HCT116 (cell line): ENCODE results near the gene CSGALNACT2. TPM values are rescaled to one million over a fixed set of nuclear protein-coding genes. Genes with fewer than 3 reads are reported as not detected.

ENCODE experiments used
- ATAC-seq: fragments of 200-7000 bp; cut with Tn5 transposase; 2 replicates; pipeline ENCODE4 v1.9.1; 2020; ENCODE audit warnings: mild to moderate bottlenecking, moderate library complexity
- BruUV-seq: library from RNA; stranded (reverse); fragments of 400-500 nt; replicated peaks from 2 replicates; lab custom pipeline; 2021; lab: Mats Ljungman, UMichigan
- CTCF ChIA-PET: fragments of 300-600 bp; sonication (Branson Sonifier 250); formaldehyde crosslinking; loops from one replicate; lab custom pipeline; 2021; ENCODE audit warnings: antibody characterized with exemption; lab: Charles Lee
- POLR2A ChIA-PET: fragments of 300-600, 350-600 bp; sonication (Branson Sonifier 250); formaldehyde crosslinking; loops from one replicate; lab custom pipeline; 2021; ENCODE audit warnings: antibody characterized with exemption; lab: Charles Lee
- RAD21 ChIA-PET, 2 experiments: fragments of 300-600 bp; sonication (Branson Sonifier 250); formaldehyde crosslinking; loops; one replicate each; lab custom pipeline; 2023; ENCODE audit warnings: low total read pairs in 2 of 2; ENCODE audit not compliant: uncharacterized antibody in 2 of 2, unreplicated experiment in 2 of 2, low non-redundant PET in 1 of 2; lab: Charles Lee
- DNase-seq: peaks from one replicate; pipeline ENCODE4 v3.0.0-alpha.2; 2010; ENCODE audit warnings: low read depth, low spot score
- H2AFZ ChIP-seq: fragments of 200-600 bp; shearing (Covaris generic), sonication (generic); 2 replicates; pipeline ENCODE4 v1.6.1; 2017; ENCODE audit warnings: low read depth, mixed run types, mixed read lengths, antibody characterized with exemption, low read length; ENCODE audit not compliant: poor library complexity, severe bottlenecking
- H3K27ac ChIP-seq: 2 replicates; pipeline ENCODE4 v1.5.1; 2012; ENCODE audit warnings: low read depth, low read length
- H3K27me3 ChIP-seq: fragments of 200-600 bp; sonication (generic); 2 replicates; pipeline ENCODE4 v1.6.1; 2016; ENCODE audit warnings: mixed run types, low read length, mixed read lengths; ENCODE audit not compliant: insufficient read depth
- H3K36me3 ChIP-seq, 2 experiments: fragments of 200-500 bp in 1 of 2; fragments of 200-600 bp in 1 of 2; sonication (Bioruptor generic) in 1 of 2; sonication (generic) in 1 of 2; 2 replicates each; pipeline versions ENCODE4 v1.5.1 to v1.6.1; 2014 to 2016; ENCODE audit warnings: low read length in 2 of 2, inconsistent platforms in 1 of 2, mixed read lengths in 1 of 2, mixed run types in 1 of 2; ENCODE audit not compliant: insufficient read depth in 2 of 2, control insufficient read depth in 1 of 2
- H3K4me1 ChIP-seq, 2 experiments: fragments of 200-600 bp in 1 of 2; sonication (generic) in 1 of 2; 2 replicates each; pipeline versions ENCODE4 v1.5.1 to v1.6.1; 2012 to 2017; ENCODE audit warnings: low read length in 2 of 2, inconsistent platforms in 1 of 2, mild to moderate bottlenecking in 1 of 2, mixed read lengths in 1 of 2, mixed run types in 1 of 2, moderate library complexity in 1 of 2; ENCODE audit not compliant: insufficient read depth in 2 of 2, control insufficient read depth in 1 of 2
- H3K4me2 ChIP-seq: fragments of 200-600 bp; sonication (generic); 2 replicates; pipeline ENCODE4 v1.6.1; 2017; ENCODE audit warnings: mixed run types, low read length, mixed read lengths
- H3K4me3 ChIP-seq, 2 experiments: fragments of 200-600 bp in 1 of 2; sonication (generic) in 1 of 2; replicated peaks in 1 of 2; 2 replicates each; pipeline ENCODE4 v1.5.1; 2011 to 2016; ENCODE audit warnings: low read length in 2 of 2, control low read depth in 1 of 2, low read depth in 1 of 2, mild to moderate bottlenecking in 1 of 2, mixed read lengths in 1 of 2, mixed run types in 1 of 2
- H3K79me2 ChIP-seq: fragments of 200-600 bp; sonication (generic); 2 replicates; pipeline ENCODE4 v1.6.1; 2017; ENCODE audit warnings: mild to moderate bottlenecking, mixed run types, low read length, moderate library complexity, mixed read lengths; ENCODE audit not compliant: insufficient read depth
- H3K9ac ChIP-seq: fragments of 200-600 bp; sonication (generic); 2 replicates; pipeline ENCODE4 v1.6.1; 2016; ENCODE audit warnings: low read length, mixed read lengths
- H3K9me2 ChIP-seq: fragments of 200-600 bp; sonication (generic), shearing (Covaris generic); 2 replicates; pipeline ENCODE4 v1.6.1; 2017; ENCODE audit warnings: mixed run types, mild to moderate bottlenecking, moderate library complexity; ENCODE audit not compliant: insufficient read depth
- H3K9me3 ChIP-seq, 2 experiments: fragments of 200-500 bp in 1 of 2; fragments of 200-600 bp in 1 of 2; sonication (Bioruptor generic) in 1 of 2; sonication (generic) in 1 of 2; 2 replicates each; pipeline ENCODE4 v1.6.1; 2014 to 2017; ENCODE audit warnings: low read length in 2 of 2, mixed read lengths in 2 of 2, inconsistent platforms in 1 of 2, low read depth in 1 of 2, mild to moderate bottlenecking in 1 of 2, mixed run types in 1 of 2, moderate library complexity in 1 of 2; ENCODE audit not compliant: control insufficient read depth in 1 of 2, insufficient read depth in 1 of 2
- H4K20me1 ChIP-seq: fragments of 200-600 bp; sonication (generic), shearing (Covaris generic); 2 replicates; pipeline ENCODE4 v1.6.1; 2017; ENCODE audit warnings: mixed run types, mild to moderate bottlenecking, moderate library complexity; ENCODE audit not compliant: insufficient read depth
- CBX3 ChIP-seq: IDR thresholded peaks from 2 replicates; pipeline ENCODE4 v1.6.1; 2012; ENCODE audit warnings: low read depth
- ELF1 ChIP-seq: IDR thresholded peaks from 2 replicates; pipeline ENCODE4 v1.6.1; 2012; ENCODE audit warnings: low read depth, borderline replicate concordance
- EZH2phosphoT487 ChIP-seq: fragments of 200-600 bp; IDR thresholded peaks from 2 replicates; pipeline ENCODE4 v1.6.1; 2018; ENCODE audit warnings: antibody characterized with exemption, borderline replicate concordance
- FOSL1 ChIP-seq: IDR thresholded peaks from 2 replicates; pipeline ENCODE4 v1.6.1; 2012; ENCODE audit warnings: low read depth
- POLR2A ChIP-seq: IDR thresholded peaks from 2 replicates; pipeline ENCODE4 v1.7.0; 2011; ENCODE audit warnings: borderline replicate concordance; ENCODE audit not compliant: insufficient read depth, insufficient read length; ENCODE audit errors: extremely low read depth
- POLR2AphosphoS5 ChIP-seq: IDR thresholded peaks from 2 replicates; pipeline ENCODE4 v1.6.1; 2011; ENCODE audit warnings: mild to moderate bottlenecking, low read depth, low read length, moderate library complexity
- SIN3A ChIP-seq: IDR thresholded peaks from 2 replicates; pipeline ENCODE4 v1.6.1; 2012; ENCODE audit warnings: low read depth
- SP1 ChIP-seq: IDR thresholded peaks from 2 replicates; pipeline ENCODE4 v1.6.1; 2012; ENCODE audit warnings: low read depth
- SRF ChIP-seq: IDR thresholded peaks from 2 replicates; pipeline ENCODE4 v1.6.1; 2012; ENCODE audit warnings: low read depth
- TCF7L2 ChIP-seq: IDR thresholded peaks from 2 replicates; pipeline ENCODE4 v1.7.0; 2011; ENCODE audit warnings: borderline replicate concordance, inconsistent platforms; ENCODE audit not compliant: insufficient read depth, insufficient read length; ENCODE audit errors: extremely low read depth
- ZFX ChIP-seq: fragments of 450-650 bp; IDR thresholded peaks from 2 replicates; pipeline ENCODE4 v1.6.1; 2017
- ZNF274 ChIP-seq: fragments of 200-500 bp; sonication (Bioruptor generic); IDR thresholded peaks from 2 replicates; pipeline ENCODE4 v1.6.1; 2014; ENCODE audit warnings: mild to moderate bottlenecking, low read depth, low read length, inconsistent platforms
- intact Hi-C: fragments of 100-400 bp; cut with micrococcal nuclease; formaldehyde crosslinking; loops from 2 replicates; pipeline ENCODE4 v1.10.0; 2022
- total RNA-seq: library from RNA; stranded (reverse); gene quantifications from one replicate; pipeline ENCODE4 v1.2.1, GENCODE V29; 2021; ENCODE audit not compliant: unreplicated experiment
- TF ChIP-seq, protein P1 (sequence below), 3 experiments: fragments of 200-600 bp in 1 of 3; sonication (generic) in 1 of 3; IDR thresholded peaks in 2 of 3; conservative IDR thresholded peaks in 1 of 3; 2 replicates each; pipeline ENCODE4 v1.5.1; 2012 to 2017; ENCODE audit warnings: low read depth in 2 of 3, low read length in 2 of 3, antibody characterized with exemption in 1 of 3, borderline replicate concordance in 1 of 3, control low read depth in 1 of 3, mild to moderate bottlenecking in 1 of 3, mixed read lengths in 1 of 3, mixed run types in 1 of 3, moderate library complexity in 1 of 3; ENCODE audit not compliant: insufficient read depth in 1 of 3
- TF ChIP-seq, protein P2 (sequence below): IDR thresholded peaks from 2 replicates; pipeline ENCODE4 v1.6.1; 2012; ENCODE audit warnings: low read depth

Gene CSGALNACT2
- total RNA-seq, 1 experiment from 2014 or later = 9.9 TPM

DNA sequence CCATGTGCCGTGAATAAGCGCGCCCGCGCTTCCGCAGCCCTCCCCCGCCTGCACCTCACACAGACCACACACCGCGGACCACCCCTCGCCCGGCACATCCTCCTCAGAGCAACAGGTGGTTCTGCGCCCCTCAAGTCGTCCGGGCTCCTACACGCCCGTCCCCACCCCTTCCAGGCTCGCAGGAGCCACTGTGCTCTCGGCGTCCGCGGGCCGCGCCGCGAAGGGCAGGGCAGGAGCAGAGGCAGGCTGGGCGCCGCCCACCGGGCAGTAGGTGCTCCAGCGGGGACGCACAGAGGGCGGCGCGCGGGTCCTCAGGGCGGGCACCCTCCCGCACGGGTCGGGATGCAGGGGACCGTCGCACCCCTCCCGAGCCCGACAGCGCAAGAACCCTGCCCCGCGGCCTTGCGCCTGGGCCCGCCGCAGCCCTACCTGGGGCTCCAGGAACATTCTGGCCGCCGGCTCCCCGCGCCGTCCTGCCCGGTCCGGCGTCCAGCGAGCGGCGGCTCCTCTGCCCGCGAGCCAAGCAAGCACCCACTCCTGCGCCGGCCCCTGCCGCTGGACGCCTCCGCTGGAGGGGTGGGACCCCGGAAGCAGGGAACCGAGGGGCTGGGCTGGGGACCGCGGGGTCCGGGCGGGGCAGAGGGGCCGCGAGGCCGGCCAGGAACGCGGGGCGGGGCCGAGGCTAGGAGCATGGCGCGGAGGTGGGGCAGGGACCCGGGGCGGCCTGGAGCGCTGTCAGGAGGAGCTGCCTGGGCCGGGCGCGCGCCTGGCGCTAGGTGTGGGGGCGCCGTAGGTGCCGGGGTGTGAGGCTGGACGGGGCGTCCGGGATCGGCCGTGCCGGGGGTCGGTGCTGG is 91.2 kb downstream of the CSGALNACT2 start (continued):
- TF ChIP-seq, protein P1, sequence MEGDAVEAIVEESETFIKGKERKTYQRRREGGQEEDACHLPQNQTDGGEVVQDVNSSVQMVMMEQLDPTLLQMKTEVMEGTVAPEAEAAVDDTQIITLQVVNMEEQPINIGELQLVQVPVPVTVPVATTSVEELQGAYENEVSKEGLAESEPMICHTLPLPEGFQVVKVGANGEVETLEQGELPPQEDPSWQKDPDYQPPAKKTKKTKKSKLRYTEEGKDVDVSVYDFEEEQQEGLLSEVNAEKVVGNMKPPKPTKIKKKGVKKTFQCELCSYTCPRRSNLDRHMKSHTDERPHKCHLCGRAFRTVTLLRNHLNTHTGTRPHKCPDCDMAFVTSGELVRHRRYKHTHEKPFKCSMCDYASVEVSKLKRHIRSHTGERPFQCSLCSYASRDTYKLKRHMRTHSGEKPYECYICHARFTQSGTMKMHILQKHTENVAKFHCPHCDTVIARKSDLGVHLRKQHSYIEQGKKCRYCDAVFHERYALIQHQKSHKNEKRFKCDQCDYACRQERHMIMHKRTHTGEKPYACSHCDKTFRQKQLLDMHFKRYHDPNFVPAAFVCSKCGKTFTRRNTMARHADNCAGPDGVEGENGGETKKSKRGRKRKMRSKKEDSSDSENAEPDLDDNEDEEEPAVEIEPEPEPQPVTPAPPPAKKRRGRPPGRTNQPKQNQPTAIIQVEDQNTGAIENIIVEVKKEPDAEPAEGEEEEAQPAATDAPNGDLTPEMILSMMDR (IDR thresholded peaks at IDR 0.05 in 2 of 3, conservative IDR thresholded peaks at IDR 0.05 in 1 of 3; ENCODE audit: borderline replicate concordance in 1 of 3, insufficient read depth in 1 of 3, low read depth in 2 of 3, low read length in 2 of 3) = peak in 1 of 3 experiments; percentile 18; a peak in 1 of 6 replicates

DNA sequence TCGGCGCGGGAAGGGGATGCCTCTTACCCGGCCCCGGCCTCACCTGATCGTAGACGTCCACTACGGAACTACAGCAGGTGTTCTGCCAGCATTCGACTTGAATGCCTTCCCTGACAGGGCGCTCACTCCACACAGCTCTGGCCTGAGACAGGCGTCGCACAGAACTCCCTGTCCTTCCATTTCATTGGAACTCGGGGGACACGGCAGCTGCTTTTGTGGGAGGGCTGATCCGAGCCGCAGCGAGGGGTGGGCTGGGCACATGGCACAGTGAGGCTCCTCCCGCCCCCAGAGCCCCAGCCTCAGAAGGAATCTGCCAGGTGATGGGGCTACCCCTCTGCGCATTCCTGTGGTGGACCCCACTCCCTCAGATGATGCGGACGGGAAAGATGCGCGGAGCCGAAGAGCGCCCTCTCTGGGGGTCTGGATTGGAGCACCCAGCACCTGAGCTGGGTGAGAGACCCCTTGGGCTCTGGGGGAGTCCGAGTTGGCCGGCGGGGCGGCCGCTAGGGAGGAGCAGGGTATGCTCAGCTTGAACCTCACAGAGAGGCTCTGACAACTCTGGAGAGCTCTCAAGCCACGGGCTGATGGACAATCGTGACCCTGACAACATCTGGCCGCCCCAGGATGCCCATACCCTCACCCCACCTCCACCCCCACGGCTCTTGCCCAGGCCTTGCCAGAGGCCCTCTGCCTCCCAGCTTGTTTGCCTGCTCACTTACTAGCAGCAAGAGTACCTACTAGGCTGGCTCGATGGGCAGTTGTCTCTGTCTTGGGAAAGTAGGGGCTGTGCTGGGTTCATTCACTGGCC is 92.1 kb downstream of the CSGALNACT2 start:
- no peak overlapping the region for H2AFZ ChIP-seq
- peak overlapping the region; percentile 89 for H3K4me2 ChIP-seq
- H3K4me1 ChIP-seq = peaks cover 6 to 15% of the 10 kb centered on the region in 2 experiments; a peak in 2 of 4 replicates
- no peaks in the 10 kb centered on the region for H3K9me2 ChIP-seq
- no peaks in the 10 kb centered on the region for H3K27me3 ChIP-seq
- CTCF ChIA-PET = interaction anchor here (0.7 to 1.5 kb wide), 3 partner anchors 25 to 29 kb away, joined by 3 to 5 read pairs (median 3); no protein-coding TSS in a partner anchor
- peak overlapping the region; percentile 51 for H3K9ac ChIP-seq
- DNase-seq (no peak), ATAC-seq (0 out of 2 replicates have a peak, but pooled peaks have one; percentile 1)
- no peaks in the 10 kb centered on the region for H4K20me1 ChIP-seq
- H3K36me3 ChIP-seq = no peaks in the 10 kb centered on the region
- POLR2A ChIA-PET = no interaction called here
- BruUV-seq = no TSS peak
- intact Hi-C loops = no loop called here
- H3K4me3 ChIP-seq = peak overlapping the region in 1 of 2 experiments; percentile 65; a peak in 2 of 4 replicates
- no peak overlapping the region; the same call in 1 of the 2 replicates for H3K27ac ChIP-seq
- H3K79me2 ChIP-seq = no peaks in the 10 kb centered on the region
- H3K9me3 ChIP-seq = no peaks in the 10 kb centered on the region
- RAD21 ChIA-PET = no interaction called here
- TF ChIP-seq CBX3 (no peak), FOSL1 (no peak), ZFX (no peak), SIN3A (no peak), EZH2phosphoT487 (no peak), SP1 (no peak), ZNF274 (no peak), POLR2A (no peak), TCF7L2 (no peak), ELF1 (no peak), POLR2AphosphoS5 (no peak), SRF (no peak)
- TF ChIP-seq, protein P2, sequence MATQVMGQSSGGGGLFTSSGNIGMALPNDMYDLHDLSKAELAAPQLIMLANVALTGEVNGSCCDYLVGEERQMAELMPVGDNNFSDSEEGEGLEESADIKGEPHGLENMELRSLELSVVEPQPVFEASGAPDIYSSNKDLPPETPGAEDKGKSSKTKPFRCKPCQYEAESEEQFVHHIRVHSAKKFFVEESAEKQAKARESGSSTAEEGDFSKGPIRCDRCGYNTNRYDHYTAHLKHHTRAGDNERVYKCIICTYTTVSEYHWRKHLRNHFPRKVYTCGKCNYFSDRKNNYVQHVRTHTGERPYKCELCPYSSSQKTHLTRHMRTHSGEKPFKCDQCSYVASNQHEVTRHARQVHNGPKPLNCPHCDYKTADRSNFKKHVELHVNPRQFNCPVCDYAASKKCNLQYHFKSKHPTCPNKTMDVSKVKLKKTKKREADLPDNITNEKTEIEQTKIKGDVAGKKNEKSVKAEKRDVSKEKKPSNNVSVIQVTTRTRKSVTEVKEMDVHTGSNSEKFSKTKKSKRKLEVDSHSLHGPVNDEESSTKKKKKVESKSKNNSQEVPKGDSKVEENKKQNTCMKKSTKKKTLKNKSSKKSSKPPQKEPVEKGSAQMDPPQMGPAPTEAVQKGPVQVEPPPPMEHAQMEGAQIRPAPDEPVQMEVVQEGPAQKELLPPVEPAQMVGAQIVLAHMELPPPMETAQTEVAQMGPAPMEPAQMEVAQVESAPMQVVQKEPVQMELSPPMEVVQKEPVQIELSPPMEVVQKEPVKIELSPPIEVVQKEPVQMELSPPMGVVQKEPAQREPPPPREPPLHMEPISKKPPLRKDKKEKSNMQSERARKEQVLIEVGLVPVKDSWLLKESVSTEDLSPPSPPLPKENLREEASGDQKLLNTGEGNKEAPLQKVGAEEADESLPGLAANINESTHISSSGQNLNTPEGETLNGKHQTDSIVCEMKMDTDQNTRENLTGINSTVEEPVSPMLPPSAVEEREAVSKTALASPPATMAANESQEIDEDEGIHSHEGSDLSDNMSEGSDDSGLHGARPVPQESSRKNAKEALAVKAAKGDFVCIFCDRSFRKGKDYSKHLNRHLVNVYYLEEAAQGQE = no peak
